SK-N-SH treated with all-trans-retinoic acid at 6 μM for 48 hours (cell line): Measurements from ENCODE around the gene ZNF391.

Experiments used
- ATAC-seq: fragments of 200-7000 bp; cut with Tn5 transposase; 3 replicates; pipeline ENCODE4 v1.9.1; 2020; ENCODE audit warnings: mild to moderate bottlenecking, moderate library complexity
- ARNTL ChIP-seq: fragments of 450-650 bp; formaldehyde crosslinking; IDR thresholded peaks from 2 replicates; pipeline ENCODE4 v1.5.0; 2020; ENCODE audit warnings: low read depth, mild to moderate bottlenecking, moderate library complexity, borderline replicate concordance
- BACH2 ChIP-seq: fragments of 250-450 bp; sonication (Bioruptor Pico); IDR thresholded peaks from 2 replicates; pipeline ENCODE4 v1.9.0; 2021; ENCODE audit warnings: mild to moderate bottlenecking, borderline replicate concordance
- CREB5 ChIP-seq: fragments of 250-450 bp; sonication (Bioruptor Pico); IDR thresholded peaks from 2 replicates; pipeline ENCODE4 v1.5.1; 2020; ENCODE audit warnings: low read depth, mild to moderate bottlenecking, moderate library complexity
- CSDC2 ChIP-seq: fragments of 250-450 bp; sonication (Bioruptor Pico); IDR thresholded peaks from 2 replicates; pipeline ENCODE4 v1.5.0; 2020; ENCODE audit warnings: mild to moderate bottlenecking, moderate library complexity
- GLIS3 ChIP-seq: fragments of 250-450 bp; sonication (Bioruptor Pico); IDR thresholded peaks from 2 replicates; pipeline ENCODE4 v1.5.0; 2020; ENCODE audit warnings: mild to moderate bottlenecking, moderate library complexity
- ISL1 ChIP-seq: fragments of 250-450 bp; sonication (Bioruptor Pico); IDR thresholded peaks from 2 replicates; pipeline ENCODE4 v2.1.2; 2022; ENCODE audit warnings: mild to moderate bottlenecking, moderate library complexity
- OSR1 ChIP-seq: fragments of 250-450 bp; sonication (Bioruptor Pico); IDR thresholded peaks from 2 replicates; pipeline ENCODE4 v1.8.0; 2022; ENCODE audit warnings: moderate library complexity, mild to moderate bottlenecking, inconsistent platforms
- PATZ1 ChIP-seq: fragments of 250-450 bp; sonication (Bioruptor Pico); IDR thresholded peaks from 2 replicates; pipeline ENCODE4 v1.8.0; 2020; ENCODE audit warnings: mild to moderate bottlenecking, moderate library complexity, borderline replicate concordance
- POU6F1 ChIP-seq: fragments of 250-450 bp; sonication (Bioruptor Pico); IDR thresholded peaks from 2 replicates; pipeline ENCODE4 v1.8.0; 2021; ENCODE audit warnings: low read depth, mild to moderate bottlenecking, moderate library complexity, borderline replicate concordance
- PPARA ChIP-seq: fragments of 250-450 bp; sonication (Bioruptor Pico); IDR thresholded peaks from 2 replicates; pipeline ENCODE4 v1.5.0; 2020; ENCODE audit warnings: mild to moderate bottlenecking, borderline replicate concordance
- RARB ChIP-seq: fragments of 250-450 bp; sonication (Bioruptor Pico); IDR thresholded peaks from 2 replicates; pipeline ENCODE4 v1.8.0; 2021; ENCODE audit warnings: mild to moderate bottlenecking, moderate library complexity
- SNAI2 ChIP-seq: fragments of 250-450 bp; sonication (Bioruptor Pico); IDR thresholded peaks from 2 replicates; pipeline ENCODE4 v1.5.0; 2020; ENCODE audit warnings: mild to moderate bottlenecking, moderate library complexity
- TCF4 ChIP-seq: fragments of 250-450 bp; sonication (Bioruptor Pico); IDR thresholded peaks from 2 replicates; pipeline ENCODE4 v1.8.0; 2021; ENCODE audit warnings: mild to moderate bottlenecking, moderate library complexity, borderline replicate concordance
- TOX ChIP-seq: fragments of 250-450 bp; sonication (Bioruptor Pico); IDR thresholded peaks from 2 replicates; pipeline ENCODE4 v1.8.0; 2021; ENCODE audit warnings: mild to moderate bottlenecking, moderate library complexity, borderline replicate concordance
- TSHZ2 ChIP-seq: fragments of 250-450 bp; sonication (Bioruptor Pico); IDR thresholded peaks from 2 replicates; pipeline ENCODE4 v1.5.0; 2020; ENCODE audit warnings: mild to moderate bottlenecking, moderate library complexity
- ZC3H10 ChIP-seq: fragments of 250-450 bp; sonication (Bioruptor Pico); IDR thresholded peaks from 2 replicates; pipeline ENCODE4 v1.5.1; 2021; ENCODE audit warnings: mild to moderate bottlenecking, moderate library complexity
- ZFP3 ChIP-seq: fragments of 250-450 bp; sonication (Bioruptor Pico); IDR thresholded peaks from 2 replicates; pipeline ENCODE4 v1.5.0; 2020; ENCODE audit warnings: mild to moderate bottlenecking, moderate library complexity
- ZFP30 ChIP-seq: fragments of 450-650 bp; formaldehyde crosslinking; IDR thresholded peaks from 2 replicates; pipeline ENCODE4 v1.5.0; 2022; ENCODE audit warnings: mild to moderate bottlenecking, moderate library complexity
- ZNF565 ChIP-seq: fragments of 450-650 bp; formaldehyde crosslinking; conservative IDR thresholded peaks from 2 replicates; pipeline ENCODE4 v1.5.0; 2020; ENCODE audit warnings: low read depth, mild to moderate bottlenecking, moderate library complexity
- ZNF70 ChIP-seq: fragments of 450-650 bp; formaldehyde crosslinking; IDR thresholded peaks from 2 replicates; pipeline ENCODE4 v1.5.0; 2020; ENCODE audit warnings: mild to moderate bottlenecking, moderate library complexity
- ZNF8 ChIP-seq: fragments of 450-650 bp; formaldehyde crosslinking; IDR thresholded peaks from 2 replicates; pipeline ENCODE4 v1.5.0; 2020; ENCODE audit warnings: mild to moderate bottlenecking, moderate library complexity
- TF ChIP-seq, protein P1 (sequence below): fragments of 250-450 bp; sonication (Bioruptor Pico); IDR thresholded peaks from 2 replicates; pipeline ENCODE4 v1.5.1; 2021; ENCODE audit warnings: mild to moderate bottlenecking, moderate library complexity

The ZNF391 gene

GRCh38 chr6:27428502-27428901 lies 39.9 kb downstream of the ZNF391 start:
- no peak for ATAC-seq
- no peak for TF ChIP-seq PATZ1 (CRISPR knock-in tag)
- TF ChIP-seq ISL1, result no peak
- no peak for TF ChIP-seq TSHZ2
- no peak for TF ChIP-seq CSDC2
- no peak for TF ChIP-seq PPARA (CRISPR knock-in tag)

- no peak for TF ChIP-seq GLIS3 (CRISPR knock-in tag)
- TF ChIP-seq OSR1 (CRISPR knock-in tag), result no peak
- no peak for TF ChIP-seq POU6F1 (CRISPR knock-in tag)
- TF ChIP-seq CREB5 (CRISPR knock-in tag), result no peak
- TF ChIP-seq PATZ1 (CRISPR knock-in tag), result no peak
- no peak for TF ChIP-seq ZFP3 (CRISPR knock-in tag)
- no peak for TF ChIP-seq ZFP30 (CRISPR knock-in tag)
- no peak for TF ChIP-seq ZC3H10 (CRISPR knock-in tag)
- TF ChIP-seq RARB (CRISPR knock-in tag), result no peak
- TF ChIP-seq ISL1, result no peak
- TF ChIP-seq TCF4 (CRISPR knock-in tag), result no peak
- no peak for TF ChIP-seq ZNF70
- no peak for TF ChIP-seq ZNF8 (CRISPR knock-in tag)
- TF ChIP-seq ZNF565, result no peak
- ATAC-seq, result no peak
Measured at GRCh38 chr6:27428966-27429365, 40.4 kb downstream of the ZNF391 start.

DNA sequence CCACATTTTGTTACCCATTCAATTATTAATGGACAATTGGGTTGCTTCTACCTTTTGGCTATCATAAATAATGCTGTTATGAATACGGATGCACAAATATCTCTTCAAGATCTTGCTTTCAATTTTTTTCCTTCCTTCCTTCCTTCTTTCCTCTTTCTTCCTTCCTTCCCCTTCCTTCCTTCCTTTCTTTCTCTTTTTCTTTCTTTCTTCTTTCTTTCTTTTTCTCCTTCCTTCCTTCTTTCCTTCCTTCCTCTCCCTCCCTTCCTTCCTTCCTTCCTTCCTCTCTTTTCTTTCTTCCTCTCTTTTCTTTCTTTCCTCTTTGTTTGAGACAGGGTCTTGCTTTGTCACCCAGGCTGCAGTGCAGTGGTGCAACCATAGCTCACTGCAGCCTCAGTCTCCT lies 45.2 kb downstream of the ZNF391 start:
- no peak for ATAC-seq
- TF ChIP-seq CREB5 (CRISPR knock-in tag), result no peak
- TF ChIP-seq PATZ1 (CRISPR knock-in tag), result no peak
- no peak for TF ChIP-seq BACH2 (CRISPR knock-in tag)
- TF ChIP-seq POU6F1 (CRISPR knock-in tag), result no peak
- TF ChIP-seq, protein P1, sequence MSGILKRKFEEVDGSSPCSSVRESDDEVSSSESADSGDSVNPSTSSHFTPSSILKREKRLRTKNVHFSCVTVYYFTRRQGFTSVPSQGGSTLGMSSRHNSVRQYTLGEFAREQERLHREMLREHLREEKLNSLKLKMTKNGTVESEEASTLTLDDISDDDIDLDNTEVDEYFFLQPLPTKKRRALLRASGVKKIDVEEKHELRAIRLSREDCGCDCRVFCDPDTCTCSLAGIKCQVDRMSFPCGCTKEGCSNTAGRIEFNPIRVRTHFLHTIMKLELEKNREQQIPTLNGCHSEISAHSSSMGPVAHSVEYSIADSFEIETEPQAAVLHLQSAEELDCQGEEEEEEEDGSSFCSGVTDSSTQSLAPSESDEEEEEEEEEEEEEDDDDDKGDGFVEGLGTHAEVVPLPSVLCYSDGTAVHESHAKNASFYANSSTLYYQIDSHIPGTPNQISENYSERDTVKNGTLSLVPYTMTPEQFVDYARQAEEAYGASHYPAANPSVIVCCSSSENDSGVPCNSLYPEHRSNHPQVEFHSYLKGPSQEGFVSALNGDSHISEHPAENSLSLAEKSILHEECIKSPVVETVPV (CRISPR knock-in tag), result no peak
- no peak for TF ChIP-seq ZNF8 (CRISPR knock-in tag)
- no peak for TF ChIP-seq ZFP30 (CRISPR knock-in tag)
- TF ChIP-seq ARNTL (CRISPR knock-in tag), result no peak
- TF ChIP-seq TCF4 (CRISPR knock-in tag), result no peak
- no peak for TF ChIP-seq TOX (CRISPR knock-in tag)
- TF ChIP-seq ZC3H10 (CRISPR knock-in tag), result no peak
- no peak for TF ChIP-seq SNAI2 (CRISPR knock-in tag)
- TF ChIP-seq ZNF565, result no peak
- TF ChIP-seq ZFP3 (CRISPR knock-in tag), result no peak
- TF ChIP-seq ZNF70, result no peak
